Mammary epithelial cell (primary cell): ENCODE results near the gene GRWD1.
A peak's percentile ranks its signal among the peaks of the same experiment; 100 is the strongest.

Experiments
- EZH2 ChIP-seq: IDR thresholded peaks from 2 replicates; pipeline ENCODE4 v1.6.1; 2012; ENCODE audit warnings: low read length, inconsistent platforms, borderline replicate concordance
- TF ChIP-seq, protein P1 (sequence below), 2 donors: IDR thresholded peaks in 1 of 2; conservative IDR thresholded peaks in 1 of 2; 2 replicates each; pipeline ENCODE4 v1.5.1; 2011 to 2012; ENCODE audit warnings: inconsistent platforms in 2 of 2, low read length in 2 of 2, mild to moderate bottlenecking in 2 of 2, control low read depth in 1 of 2, low read depth in 1 of 2; ENCODE audit not compliant: insufficient read depth in 1 of 2; ENCODE audit errors: extremely low read depth in 1 of 2

DNA sequence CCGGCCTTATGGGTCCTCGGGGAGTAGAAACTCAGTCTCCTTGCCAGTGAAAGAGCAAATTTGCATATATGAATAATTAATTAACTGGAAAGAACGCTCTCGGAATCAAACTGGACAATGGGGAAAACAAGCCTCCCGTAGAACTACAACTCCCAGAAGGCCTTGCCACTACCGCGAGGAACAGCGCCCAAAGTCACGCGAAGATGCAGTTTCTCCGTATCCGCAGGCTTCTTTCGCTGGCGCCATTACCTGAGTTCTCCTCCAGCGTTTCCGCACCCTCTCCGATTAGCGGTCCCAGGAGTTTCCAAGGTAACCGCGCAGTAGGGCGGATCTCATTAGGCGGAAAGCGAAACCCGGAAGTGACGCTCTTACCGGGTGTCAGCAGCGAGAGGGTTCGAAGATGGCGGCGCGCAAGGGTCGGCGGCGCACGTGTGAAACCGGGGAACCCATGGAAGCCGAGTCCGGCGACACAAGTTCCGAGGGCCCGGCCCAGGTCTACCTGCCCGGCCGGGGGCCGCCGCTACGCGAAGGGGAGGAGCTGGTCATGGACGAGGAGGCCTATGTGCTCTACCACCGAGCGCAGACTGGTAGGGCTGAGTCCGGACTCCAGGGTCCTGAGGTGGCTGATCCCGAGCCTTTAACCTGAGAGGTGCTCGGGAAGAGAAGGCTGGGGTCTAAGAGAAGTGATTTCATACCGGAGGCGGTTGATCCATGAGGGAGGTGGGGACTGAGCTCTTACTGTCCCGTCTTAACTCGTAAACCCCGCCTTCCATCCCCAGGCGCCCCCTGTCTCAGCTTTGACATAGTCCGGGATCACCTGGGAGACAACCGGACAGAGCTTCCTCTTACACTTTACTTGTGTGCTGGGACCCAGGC, at the start of gene GRWD1:
- TF ChIP-seq, protein P1, sequence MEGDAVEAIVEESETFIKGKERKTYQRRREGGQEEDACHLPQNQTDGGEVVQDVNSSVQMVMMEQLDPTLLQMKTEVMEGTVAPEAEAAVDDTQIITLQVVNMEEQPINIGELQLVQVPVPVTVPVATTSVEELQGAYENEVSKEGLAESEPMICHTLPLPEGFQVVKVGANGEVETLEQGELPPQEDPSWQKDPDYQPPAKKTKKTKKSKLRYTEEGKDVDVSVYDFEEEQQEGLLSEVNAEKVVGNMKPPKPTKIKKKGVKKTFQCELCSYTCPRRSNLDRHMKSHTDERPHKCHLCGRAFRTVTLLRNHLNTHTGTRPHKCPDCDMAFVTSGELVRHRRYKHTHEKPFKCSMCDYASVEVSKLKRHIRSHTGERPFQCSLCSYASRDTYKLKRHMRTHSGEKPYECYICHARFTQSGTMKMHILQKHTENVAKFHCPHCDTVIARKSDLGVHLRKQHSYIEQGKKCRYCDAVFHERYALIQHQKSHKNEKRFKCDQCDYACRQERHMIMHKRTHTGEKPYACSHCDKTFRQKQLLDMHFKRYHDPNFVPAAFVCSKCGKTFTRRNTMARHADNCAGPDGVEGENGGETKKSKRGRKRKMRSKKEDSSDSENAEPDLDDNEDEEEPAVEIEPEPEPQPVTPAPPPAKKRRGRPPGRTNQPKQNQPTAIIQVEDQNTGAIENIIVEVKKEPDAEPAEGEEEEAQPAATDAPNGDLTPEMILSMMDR (conservative IDR thresholded peaks at IDR 0.05 in 1 of 2, IDR thresholded peaks at IDR 0.05 in 1 of 2; ENCODE audit: extremely low read depth in 1 of 2, insufficient read depth in 1 of 2, low read depth in 1 of 2, low read length in 2 of 2): peak in 1 of 2 donors; percentile 18
- TF ChIP-seq EZH2: no peak
